Measurements from ENCODE around the gene LRRC8E.

The LRRC8E gene

GRCh38 chr19:7918615-7919421, 30.5 kb downstream of the LRRC8E start:
- peaks cover 49% of the 10 kb centered on the region for H3K27me3 ChIP-seq (ENCODE audit: insufficient read depth, low read length)
- H3K4me1 ChIP-seq (ENCODE audit: insufficient read depth, low read length): peaks cover 5% of the 10 kb centered on the region; the same call in 1 of the 2 replicates
- H3K27ac ChIP-seq (ENCODE audit: low read depth, low read length): no peak overlapping the region

DNA sequence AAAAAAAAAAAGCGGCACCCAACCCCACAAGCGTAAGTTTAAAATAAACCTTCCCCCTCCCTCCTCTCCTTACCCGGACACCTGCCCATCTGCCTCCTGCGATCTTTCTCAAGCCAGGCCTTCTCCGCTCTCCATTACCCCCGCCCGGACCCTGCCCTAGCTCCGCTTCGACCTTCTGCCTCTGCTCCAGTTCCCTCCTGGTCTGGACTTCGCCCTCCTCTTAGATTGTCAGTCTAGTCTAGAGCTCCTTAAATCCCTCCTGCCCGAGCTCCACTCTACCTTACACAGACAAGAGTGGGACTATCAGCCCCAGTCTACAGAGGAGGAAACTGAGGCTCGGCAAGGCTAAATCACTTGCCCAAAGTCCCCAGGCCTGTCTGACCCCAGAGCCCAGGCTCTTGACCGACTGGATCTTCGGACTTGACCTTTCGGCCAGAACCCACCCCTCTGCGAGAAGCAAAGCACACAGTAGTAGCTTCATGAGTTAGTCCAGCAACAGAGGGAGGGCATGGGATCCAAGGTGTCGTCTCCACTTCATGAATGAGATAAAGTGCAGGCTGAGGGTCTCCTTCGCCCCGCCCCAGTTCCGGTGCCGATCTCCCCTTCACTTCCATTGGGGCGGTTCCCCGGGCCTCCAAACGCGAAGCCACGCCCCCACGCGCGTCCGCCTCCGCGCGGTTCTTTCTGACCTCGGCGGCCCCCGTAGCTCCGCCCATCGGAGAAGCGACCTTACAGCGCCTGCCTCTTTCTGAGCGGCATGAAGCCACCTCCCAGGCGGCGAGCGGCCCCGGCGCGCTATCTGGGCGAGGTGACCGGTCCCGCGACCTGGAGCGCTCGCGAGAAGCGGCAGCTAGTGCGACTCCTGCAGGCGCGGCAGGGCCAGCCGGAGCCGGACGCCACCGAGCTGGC, 31.6 kb downstream of the LRRC8E start, which contains the start of gene SNAPC2:
Gene SNAPC2 (plus strand): TSS at position 729 of the 909 bp plus-strand sequence. CDS start 29 bp downstream, at position 758.
- Histone ChIP-seq H3K4me3 (ENCODE audit: low read length) (peak within 1 kb of the TSS; percentile 87), H3K9me3 (ENCODE audit: insufficient read depth, low read depth, low read length) (no peaks in the 10 kb centered on the region), H3K9ac (ENCODE audit: low read depth, low read length) (peak within 1 kb of the TSS; percentile 80), H3K27me3 (ENCODE audit: insufficient read depth, low read length) (peaks cover 43% of the 10 kb centered on the region), H3K4me1 (ENCODE audit: insufficient read depth, low read length) (peaks cover 5% of the 10 kb centered on the region; the same call in 1 of the 2 replicates), H3K36me3 (ENCODE audit: insufficient read depth, low read length) (peaks cover 14% of the 10 kb centered on the region; the same call in 1 of the 2 replicates), H3K27ac (ENCODE audit: low read depth, low read length) (peak within 1 kb of the TSS; percentile 93)
- WGBS: 15% methylated on average over 62 of the region's 62 CpGs

More at GRCh38 chr19:7918615-7919421, 30.5 kb downstream of the LRRC8E start:
- no peak overlapping the region for H3K9ac ChIP-seq (ENCODE audit: low read depth, low read length)
- peak overlapping the region; percentile 56; the same call in 1 of the 2 replicates for H3K4me3 ChIP-seq (ENCODE audit: low read length)
- WGBS: 91% methylated on average over 42 of the region's 42 CpGs
- H3K9me3 ChIP-seq (ENCODE audit: insufficient read depth, low read depth, low read length): no peaks in the 10 kb centered on the region
- H3K36me3 ChIP-seq (ENCODE audit: insufficient read depth, low read length): peaks cover 14% of the 10 kb centered on the region; the same call in 1 of the 2 replicates

GRCh38 chr19:7920519-7921301, 32.4 kb downstream of the LRRC8E start:
- Histone ChIP-seq H3K36me3 (ENCODE audit: insufficient read depth, low read length) (peaks cover 14% of the 10 kb centered on the region; the same call in 1 of the 2 replicates), H3K27me3 (ENCODE audit: insufficient read depth, low read length) (peaks cover 35% of the 10 kb centered on the region), H3K4me3 (ENCODE audit: low read length) (peak overlapping the region; percentile 87), H3K9ac (ENCODE audit: low read depth, low read length) (peak overlapping the region; percentile 80), H3K4me1 (ENCODE audit: insufficient read depth, low read length) (peaks cover 5% of the 10 kb centered on the region; the same call in 1 of the 2 replicates), H3K27ac (ENCODE audit: low read depth, low read length) (peak overlapping the region; percentile 93), H3K9me3 (ENCODE audit: insufficient read depth, low read depth, low read length) (no peaks in the 10 kb centered on the region)
- WGBS: 6% methylated on average over 62 of the region's 62 CpGs

- H3K4me1 ChIP-seq (ENCODE audit: insufficient read depth, low read length): peaks cover 5% of the 10 kb centered on the region; the same call in 1 of the 2 replicates
- peak overlapping the region; percentile 71 for H3K27ac ChIP-seq (ENCODE audit: low read depth, low read length)
- peak overlapping the region; percentile 34; the same call in 1 of the 2 replicates for H3K9ac ChIP-seq (ENCODE audit: low read depth, low read length)
- peak overlapping the region; percentile 66 for H3K4me3 ChIP-seq (ENCODE audit: low read length)
- WGBS: 83% methylated on average over 17 of the region's 17 CpGs
- H3K36me3 ChIP-seq (ENCODE audit: insufficient read depth, low read length): peaks cover 14% of the 10 kb centered on the region; the same call in 1 of the 2 replicates
- peaks cover 27% of the 10 kb centered on the region for H3K27me3 ChIP-seq (ENCODE audit: insufficient read depth, low read length)
- no peaks in the 10 kb centered on the region for H3K9me3 ChIP-seq (ENCODE audit: insufficient read depth, low read depth, low read length)
Observed at GRCh38 chr19:7921302-7921966, 33.1 kb downstream of the LRRC8E start.

GRCh38 chr19:7921967-7922835, 33.9 kb downstream of the LRRC8E start:
- H3K36me3 ChIP-seq (ENCODE audit: insufficient read depth, low read length): peaks cover 14% of the 10 kb centered on the region; the same call in 1 of the 2 replicates
- 94% methylated on average over 31 of the region's 31 CpGs for WGBS
- no peak overlapping the region for H3K9ac ChIP-seq (ENCODE audit: low read depth, low read length)
- H3K4me1 ChIP-seq (ENCODE audit: insufficient read depth, low read length): peaks cover 5% of the 10 kb centered on the region; the same call in 1 of the 2 replicates
- peaks cover 20% of the 10 kb centered on the region for H3K27me3 ChIP-seq (ENCODE audit: insufficient read depth, low read length)
- H3K27ac ChIP-seq (ENCODE audit: low read depth, low read length): no peak overlapping the region
- H3K9me3 ChIP-seq (ENCODE audit: insufficient read depth, low read depth, low read length): no peaks in the 10 kb centered on the region
- no peak overlapping the region; the same call in 1 of the 2 replicates for H3K4me3 ChIP-seq (ENCODE audit: low read length)

DNA sequence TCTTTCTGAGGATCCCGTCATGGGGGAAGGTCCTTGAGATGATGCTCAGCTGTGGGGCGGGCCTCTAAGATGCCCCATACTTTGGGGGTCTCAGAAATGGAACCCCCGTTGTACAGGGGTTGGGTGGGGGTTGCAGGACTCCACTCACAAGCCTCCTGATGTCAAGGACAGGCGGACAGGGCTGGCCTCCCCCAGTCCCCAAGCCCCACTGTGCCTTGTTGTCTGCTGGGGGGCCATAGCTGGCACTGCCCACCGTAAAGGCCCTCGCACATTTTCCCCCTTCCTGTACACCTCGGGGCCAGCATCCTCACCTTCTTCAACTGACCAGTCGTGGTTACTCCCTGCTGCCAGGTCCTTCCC, 34.5 kb downstream of the LRRC8E start:
- Histone ChIP-seq H3K9ac (ENCODE audit: low read depth, low read length) (no peak overlapping the region), H3K27me3 (ENCODE audit: insufficient read depth, low read length) (peaks cover 14% of the 10 kb centered on the region), H3K27ac (ENCODE audit: low read depth, low read length) (no peak overlapping the region), H3K4me3 (ENCODE audit: low read length) (no peak overlapping the region), H3K4me1 (ENCODE audit: insufficient read depth, low read length) (peaks cover 5% of the 10 kb centered on the region; the same call in 1 of the 2 replicates), H3K36me3 (ENCODE audit: insufficient read depth, low read length) (peaks cover 14% of the 10 kb centered on the region; the same call in 1 of the 2 replicates), H3K9me3 (ENCODE audit: insufficient read depth, low read depth, low read length) (no peaks in the 10 kb centered on the region)
- WGBS: 92% methylated on average over 8 of the region's 8 CpGs

DNA sequence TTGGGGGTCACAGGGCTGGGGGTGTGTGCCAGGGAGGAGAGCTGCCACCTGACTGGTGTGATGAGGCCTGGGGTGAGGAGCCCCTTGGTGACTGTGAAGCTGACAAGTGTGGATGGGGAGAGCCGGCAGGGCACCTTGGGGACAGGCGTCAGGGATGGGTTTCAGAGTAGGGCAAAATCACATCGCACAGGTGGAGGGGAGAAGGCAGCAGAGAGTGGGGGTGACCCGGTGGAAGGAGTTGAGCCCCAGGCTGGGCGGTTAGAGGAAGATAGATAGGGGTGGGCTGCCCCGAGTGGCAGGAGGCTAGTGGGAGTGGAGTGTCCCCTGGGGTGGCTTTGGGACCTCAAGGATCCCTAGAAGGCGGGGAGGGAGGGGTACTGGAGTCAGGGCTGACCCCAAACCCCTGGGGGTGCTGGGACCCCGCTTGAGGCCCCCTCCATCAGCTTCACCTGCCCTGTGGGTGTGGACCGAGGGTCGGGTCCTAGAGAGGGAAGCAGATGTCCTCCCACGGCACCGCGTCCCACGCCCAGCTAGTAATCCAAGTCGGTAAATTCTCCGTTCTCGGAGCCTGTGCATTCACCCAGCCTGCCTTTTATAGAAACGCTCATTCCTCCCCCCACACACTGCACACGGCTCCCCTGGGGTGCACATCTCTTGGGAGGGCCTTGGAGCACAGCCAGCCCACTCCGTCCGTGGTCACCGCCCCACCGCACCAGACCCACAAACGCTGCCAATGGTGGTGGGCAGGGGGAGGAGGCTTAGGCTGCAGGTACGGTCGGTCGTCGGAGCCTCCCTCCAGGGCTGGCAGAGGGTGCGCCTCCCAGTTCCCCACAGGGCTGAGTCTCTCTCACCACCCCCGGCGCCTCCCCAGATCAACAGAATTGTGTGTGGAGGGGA, 35.2 kb downstream of the LRRC8E start:
- H3K36me3 ChIP-seq (ENCODE audit: insufficient read depth, low read length): peaks cover 14% of the 10 kb centered on the region; the same call in 1 of the 2 replicates
- WGBS: 91% methylated on average over 29 of the region's 31 CpGs
- H3K27ac ChIP-seq (ENCODE audit: low read depth, low read length): no peak overlapping the region
- H3K9me3 ChIP-seq (ENCODE audit: insufficient read depth, low read depth, low read length): no peaks in the 10 kb centered on the region
- no peak overlapping the region for H3K4me3 ChIP-seq (ENCODE audit: low read length)
- peaks cover 5% of the 10 kb centered on the region; the same call in 1 of the 2 replicates for H3K4me1 ChIP-seq (ENCODE audit: insufficient read depth, low read length)
- H3K27me3 ChIP-seq (ENCODE audit: insufficient read depth, low read length): peaks cover 6% of the 10 kb centered on the region
- H3K9ac ChIP-seq (ENCODE audit: low read depth, low read length): no peak overlapping the region

GRCh38 chr19:7924241-7924640, 35.9 kb downstream of the LRRC8E start:
- 93% methylated on average over 12 of the region's 12 CpGs for WGBS
- no peak overlapping the region for H3K9ac ChIP-seq (ENCODE audit: low read depth, low read length)
- H3K9me3 ChIP-seq (ENCODE audit: insufficient read depth, low read depth, low read length): no peaks in the 10 kb centered on the region
- no peak overlapping the region for H3K27ac ChIP-seq (ENCODE audit: low read depth, low read length)
- H3K27me3 ChIP-seq (ENCODE audit: insufficient read depth, low read length): no peaks in the 10 kb centered on the region
- H3K36me3 ChIP-seq (ENCODE audit: insufficient read depth, low read length): peaks cover 14% of the 10 kb centered on the region; the same call in 1 of the 2 replicates
- H3K4me3 ChIP-seq (ENCODE audit: low read length): no peak overlapping the region
- peaks cover 5% of the 10 kb centered on the region; the same call in 1 of the 2 replicates for H3K4me1 ChIP-seq (ENCODE audit: insufficient read depth, low read length)
